Cortex of kidney (tissue), 1 donor: ENCODE data around the gene OR56B4.

ENCODE experiments used
- DNase-seq: peaks from one replicate; lab custom pipeline; 2025; lab: John Stamatoyannopoulos, UW

Gene OR56B4

GRCh38 chr11:6151117-6151516, 43.6 kb downstream of the OR56B4 start:
- DNase-seq, result no peak

DNA sequence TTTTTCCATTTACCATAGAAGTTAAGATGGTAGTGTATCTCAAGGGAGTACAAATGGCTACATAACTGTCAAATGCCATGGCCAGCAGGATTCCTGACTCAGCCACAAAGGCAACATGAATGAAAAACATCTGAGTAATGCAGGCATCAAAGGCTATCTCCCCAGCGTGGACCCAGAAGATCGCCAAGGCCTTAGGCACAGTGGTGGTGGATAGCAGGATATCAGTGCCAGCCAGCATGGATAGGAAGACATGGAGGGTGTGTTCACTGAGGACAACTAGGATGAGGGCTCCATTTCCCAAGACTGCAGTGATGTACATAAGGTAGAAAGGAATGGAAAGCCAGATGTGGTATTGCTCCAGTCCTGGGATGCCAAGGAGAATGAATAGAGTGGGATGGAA, 44.6 kb downstream of the OR56B4 start:
- no peak for DNase-seq

GRCh38 chr11:6156628-6157359, 49.3 kb downstream of the OR56B4 start:
- DNase-seq, result no peak
